Mucosa of gallbladder (tissue), 1 donor: Measurements from ENCODE around the gene GNG2. TPM values are rescaled to one million over a fixed set of nuclear protein-coding genes. Genes with fewer than 3 reads are reported as not detected.

Experiments
- DNase-seq: peaks from one replicate; pipeline ENCODE4 v3.0.0-alpha.2; 2020; ENCODE audit warnings: low spot score
- total RNA-seq: library from RNA; stranded (reverse); gene quantifications from one replicate; pipeline ENCODE4 v1.2.1, GENCODE V29; 2021
- donor health status: DM: no; HTN: no; CAD: no.

The GNG2 gene
- 14.2 TPM for total RNA-seq

DNA sequence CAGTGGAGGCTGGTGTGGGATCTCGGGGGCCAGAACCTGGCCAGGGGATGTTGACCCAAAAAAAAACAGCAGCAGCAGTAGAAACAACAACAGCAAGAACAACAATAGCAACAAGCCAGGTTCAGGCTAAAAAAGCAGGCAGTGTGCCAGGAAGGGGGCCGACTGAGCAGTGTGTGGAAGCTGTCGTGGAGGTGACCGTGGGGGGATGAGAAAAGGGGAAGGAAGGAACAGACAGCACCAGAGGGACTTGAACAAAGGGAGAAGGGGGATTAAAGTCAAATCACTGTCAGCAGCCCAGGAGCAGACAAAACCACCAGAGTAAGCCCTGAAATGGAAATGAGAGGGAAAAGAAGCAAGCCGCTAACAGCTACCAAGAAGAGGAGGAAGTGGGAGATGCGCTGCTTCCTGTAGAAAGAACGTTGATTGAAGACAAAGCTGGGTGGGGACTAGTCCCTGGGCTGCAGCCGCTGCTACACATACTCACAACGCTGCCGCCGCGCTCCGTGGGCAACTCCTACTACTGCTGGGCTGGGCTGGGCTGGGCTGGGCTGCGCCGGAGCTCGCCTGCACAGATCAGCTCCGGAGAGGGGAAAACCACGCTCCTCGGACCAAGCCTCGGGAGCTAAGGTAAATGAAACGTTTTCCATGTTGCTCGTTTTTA lies at the start of gene GNG2:
TSS of gene GNG2 (plus strand) at position 449 of the 661 bp plus-strand sequence. CDS start 90,067 bp downstream, outside the sequence.
- DNase-seq = peak; percentile 76

DNA sequence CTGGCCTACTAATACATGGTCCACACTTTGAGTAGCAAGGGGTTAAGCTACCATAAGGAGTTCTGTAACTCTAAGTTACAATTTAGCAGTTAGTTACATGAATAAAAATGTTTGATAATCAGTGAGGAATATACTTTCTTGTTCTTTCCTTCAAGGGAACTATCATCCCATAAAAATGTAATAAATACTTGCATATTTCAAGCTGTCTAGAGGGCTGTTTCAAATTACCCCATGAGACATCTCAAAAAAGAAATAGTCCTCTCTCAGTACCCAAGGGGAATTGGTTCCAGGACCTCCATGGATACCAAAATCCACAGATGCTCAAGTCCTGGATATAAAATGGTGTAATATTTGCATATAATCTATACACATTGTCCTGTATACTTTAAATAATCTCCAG lies 48.7 kb upstream of the GNG2 start:
- DNase-seq = no peak

DNA sequence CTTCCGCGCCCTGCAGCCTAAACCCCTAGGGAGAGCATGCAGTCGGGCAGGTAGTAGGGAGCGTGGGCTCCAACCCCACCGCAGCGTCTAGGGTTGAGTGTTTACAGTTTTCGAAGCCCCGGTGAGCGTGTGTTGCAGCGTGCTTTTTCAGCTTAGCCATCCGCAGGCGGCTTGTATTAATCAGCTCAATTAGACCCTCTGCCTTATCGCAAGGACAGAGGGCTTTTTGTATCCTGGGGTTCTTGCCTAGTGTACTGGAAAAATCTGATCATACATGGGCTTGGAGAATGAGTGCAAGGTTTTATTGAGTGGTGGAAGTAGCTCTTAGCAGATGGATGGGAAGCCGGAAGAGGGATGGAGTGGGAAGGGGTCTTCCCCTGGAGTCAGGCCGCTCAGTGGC lies 44.4 kb upstream of the GNG2 start:
- DNase-seq = no peak

DNA sequence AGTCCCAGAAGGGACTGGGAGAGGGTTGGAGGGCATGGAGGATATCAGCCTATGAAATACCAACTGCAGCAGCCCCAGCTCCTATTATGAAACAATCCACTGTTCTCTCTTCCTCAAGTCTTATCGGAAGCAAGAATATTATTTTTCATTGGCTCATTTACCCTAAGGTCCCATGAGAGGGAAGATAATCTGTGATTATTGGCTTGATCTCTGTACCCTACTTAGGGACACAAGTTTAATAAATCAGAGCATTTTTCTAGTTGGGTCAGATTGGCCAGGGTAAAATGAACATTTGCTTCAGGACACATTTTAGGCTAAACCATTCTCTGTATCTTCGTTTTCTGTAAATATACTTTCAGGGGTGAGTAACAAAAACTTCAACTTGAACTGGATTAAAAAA lies 43.1 kb upstream of the GNG2 start:
- no peak for DNase-seq

DNA sequence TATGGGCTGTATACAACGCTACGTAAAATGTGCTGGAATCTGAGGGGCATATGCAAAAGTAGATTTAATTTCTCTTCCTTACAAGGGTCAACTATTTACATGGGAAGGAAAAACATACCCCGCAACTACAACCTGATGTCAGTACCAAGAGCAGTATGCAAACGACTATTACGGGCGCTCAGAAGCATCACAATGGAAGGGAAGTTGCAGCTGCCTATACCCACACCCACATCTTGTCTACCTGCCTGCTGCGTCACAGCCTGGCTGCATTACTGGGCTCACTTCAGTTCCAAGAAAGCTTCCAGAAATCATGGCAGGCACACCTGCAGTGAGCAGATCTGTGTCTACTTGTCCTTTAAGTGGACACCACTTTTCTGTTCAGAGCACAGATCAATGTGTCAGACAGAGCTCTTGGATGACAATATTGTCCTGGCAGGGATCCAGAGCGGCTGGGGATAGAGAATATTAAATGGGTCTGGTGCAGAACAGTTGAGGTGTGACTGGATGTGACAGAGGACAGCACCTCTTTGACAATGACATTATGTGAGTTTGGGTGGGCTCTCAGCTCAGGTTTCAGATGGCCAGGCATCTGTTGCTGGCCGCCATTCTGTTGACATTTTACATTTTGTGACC lies 41.5 kb upstream of the GNG2 start:
- DNase-seq = no peak

DNA sequence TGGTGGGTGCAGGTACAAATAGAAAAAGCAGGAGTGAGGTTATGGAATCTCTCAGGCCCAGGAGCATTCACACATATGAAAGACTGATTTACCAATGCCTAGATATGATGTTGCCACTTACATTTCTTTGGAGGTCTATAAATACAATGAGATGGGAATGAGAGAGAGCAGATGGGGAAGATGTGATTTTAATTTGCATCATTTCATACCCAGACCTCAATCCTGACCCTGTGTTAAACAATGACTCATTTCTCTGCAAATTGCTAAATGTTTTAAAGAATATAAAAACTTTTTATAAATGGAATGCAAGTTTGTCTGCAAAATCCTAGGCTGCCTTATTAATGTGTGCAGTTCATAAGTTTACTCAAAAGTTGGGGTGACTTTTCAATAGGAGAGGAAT lies 38.6 kb upstream of the GNG2 start:
- no peak for DNase-seq

DNA sequence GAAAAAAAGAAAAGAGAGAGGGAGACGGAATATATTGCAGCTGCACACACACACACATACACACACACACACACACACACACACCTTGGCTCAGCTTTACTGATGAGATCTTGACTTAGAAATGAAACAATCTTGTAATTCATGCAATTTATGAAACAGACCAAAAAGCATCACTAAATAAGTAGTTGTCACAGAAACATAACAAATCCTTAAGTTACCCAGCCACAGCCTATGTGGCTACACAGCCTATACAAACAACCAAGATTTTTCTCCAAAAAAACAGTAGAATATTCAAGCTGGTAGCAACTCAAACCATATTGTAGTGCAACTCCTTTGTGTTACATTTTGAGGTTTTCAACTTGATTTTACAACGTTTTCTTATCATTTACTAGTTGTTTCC lies 37.9 kb upstream of the GNG2 start:
- DNase-seq = no peak

DNA sequence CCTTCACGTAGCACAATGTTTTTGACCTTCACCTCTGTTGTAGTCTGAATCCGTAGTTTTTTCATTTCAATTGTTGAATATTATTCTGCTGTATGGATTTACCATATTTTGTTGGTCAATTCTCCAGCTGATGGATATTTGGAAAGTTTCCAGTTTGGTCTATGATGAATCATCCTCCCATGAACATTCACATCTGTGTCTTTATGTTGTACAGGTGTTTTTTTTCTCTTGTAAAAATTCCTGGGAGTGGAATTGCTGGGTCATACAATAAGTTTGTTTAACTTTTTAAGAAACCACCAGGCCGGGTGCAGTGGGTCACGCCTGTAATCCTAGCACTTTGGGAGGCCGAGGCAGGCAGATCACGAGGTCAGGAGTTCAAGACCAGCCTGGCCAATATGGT lies 36.7 kb upstream of the GNG2 start:
- no peak for DNase-seq

DNA sequence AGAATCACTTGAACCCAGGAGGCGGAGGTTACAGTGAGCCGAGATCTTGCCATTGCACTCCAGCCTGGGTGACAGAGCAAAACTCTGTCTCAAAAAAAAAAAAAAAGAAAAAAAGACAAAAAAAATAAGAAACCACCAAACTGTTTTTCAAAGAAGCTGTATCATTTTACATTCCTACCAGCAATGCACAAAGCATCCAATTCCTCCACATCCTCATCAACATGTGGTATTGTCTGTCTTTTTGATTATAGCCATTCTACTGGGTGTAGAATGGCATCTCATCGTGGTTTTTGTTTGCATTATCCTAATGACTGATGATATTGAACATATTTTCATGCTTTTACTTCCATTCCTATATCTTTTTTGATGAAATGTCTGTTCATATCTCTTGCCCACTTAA lies 36.2 kb upstream of the GNG2 start:
- DNase-seq = no peak

DNA sequence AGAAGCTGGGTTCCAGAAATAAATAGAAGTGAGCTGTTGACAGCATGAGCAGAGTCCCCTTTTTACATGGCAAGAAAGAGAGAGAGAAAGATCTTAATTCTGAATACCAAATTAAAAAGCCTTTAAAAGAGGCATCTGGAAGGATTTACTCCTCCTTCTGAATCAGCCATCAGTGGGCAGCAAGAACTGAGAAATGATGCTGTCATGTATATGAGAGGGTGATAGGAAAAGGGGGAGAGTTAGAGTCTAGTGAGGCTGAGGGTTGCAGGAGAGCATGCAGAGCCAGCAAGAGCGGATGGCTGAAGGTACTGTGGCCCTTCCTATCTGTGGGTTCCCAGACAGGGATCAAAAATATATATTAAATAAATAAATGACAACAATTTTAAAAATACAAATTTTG lies 34.5 kb upstream of the GNG2 start:
- DNase-seq = no peak

DNA sequence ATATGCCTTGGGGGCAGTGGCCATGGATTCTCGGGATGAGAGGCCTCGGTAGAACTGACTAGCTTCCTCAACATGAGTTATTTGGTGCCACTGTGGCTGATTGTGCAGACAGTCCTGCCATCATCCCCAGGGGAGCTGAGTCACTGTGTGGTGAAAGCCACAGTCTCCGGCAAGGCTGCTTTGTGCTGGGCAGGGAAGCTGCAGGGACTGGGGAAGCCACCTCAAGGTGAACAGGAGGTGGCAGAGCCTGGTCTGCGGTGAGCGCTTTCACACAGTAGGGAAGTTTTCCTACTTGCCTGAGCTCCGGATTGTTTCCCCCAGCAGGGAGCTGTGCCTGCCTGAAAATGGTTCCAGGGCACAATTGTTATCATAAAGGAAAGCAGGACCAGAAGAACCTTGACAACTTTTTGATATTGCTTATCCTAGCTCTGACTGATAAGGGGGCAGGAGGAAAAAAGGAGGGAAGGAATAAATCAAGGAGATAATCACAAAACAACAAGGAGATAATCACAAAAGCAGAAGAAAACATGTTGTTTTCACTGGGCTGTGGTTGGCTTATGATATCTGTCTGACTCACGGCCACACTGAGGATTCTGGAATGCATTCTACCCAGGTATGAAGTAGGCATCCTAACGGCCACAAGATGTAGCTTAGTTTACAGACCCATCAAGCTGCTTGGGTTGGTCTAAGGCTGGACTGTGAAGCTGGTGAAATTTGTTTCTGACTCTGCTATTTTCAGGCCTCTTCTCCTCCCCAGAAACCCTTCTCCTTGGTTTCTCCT lies 32.2 kb upstream of the GNG2 start:
- DNase-seq = no peak

DNA sequence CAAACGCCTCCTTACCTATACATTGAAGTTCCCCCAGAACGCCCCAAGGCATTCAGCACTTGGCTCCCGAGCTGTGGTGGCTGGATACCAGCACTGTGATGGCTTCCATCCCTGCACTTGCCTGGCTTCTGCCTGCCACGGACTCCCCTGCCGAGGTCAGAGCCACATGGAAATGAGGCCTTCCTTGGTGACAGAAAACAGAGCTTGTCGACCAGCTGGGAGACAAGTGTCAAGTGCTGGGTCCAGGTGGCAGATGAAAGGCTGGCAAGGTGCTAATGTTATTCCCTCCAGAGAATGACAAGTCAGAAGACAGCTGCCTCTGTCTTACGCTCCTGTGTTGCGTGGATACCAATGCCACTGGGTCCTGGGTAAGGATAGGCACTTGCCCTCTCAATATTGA lies 26.2 kb upstream of the GNG2 start:
- DNase-seq = no peak

DNA sequence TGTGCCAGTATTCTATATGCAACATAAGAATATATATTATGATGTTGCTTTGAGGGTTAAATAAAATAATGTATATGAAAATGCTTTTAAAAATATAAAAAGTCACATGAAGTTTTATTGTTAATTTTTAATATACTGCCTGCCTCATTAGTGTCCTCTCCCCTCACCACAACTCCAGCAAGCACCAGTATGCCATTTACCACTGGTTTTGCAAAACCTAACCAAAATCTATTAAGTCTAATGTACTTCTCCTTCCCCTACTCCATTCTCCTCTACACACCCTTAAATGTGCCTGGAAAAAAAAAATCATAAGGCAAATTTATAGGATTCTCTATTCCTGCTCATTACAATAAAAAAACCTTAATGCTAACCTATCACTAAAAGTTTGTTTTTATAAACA lies 24.0 kb upstream of the GNG2 start:
- no peak for DNase-seq

DNA sequence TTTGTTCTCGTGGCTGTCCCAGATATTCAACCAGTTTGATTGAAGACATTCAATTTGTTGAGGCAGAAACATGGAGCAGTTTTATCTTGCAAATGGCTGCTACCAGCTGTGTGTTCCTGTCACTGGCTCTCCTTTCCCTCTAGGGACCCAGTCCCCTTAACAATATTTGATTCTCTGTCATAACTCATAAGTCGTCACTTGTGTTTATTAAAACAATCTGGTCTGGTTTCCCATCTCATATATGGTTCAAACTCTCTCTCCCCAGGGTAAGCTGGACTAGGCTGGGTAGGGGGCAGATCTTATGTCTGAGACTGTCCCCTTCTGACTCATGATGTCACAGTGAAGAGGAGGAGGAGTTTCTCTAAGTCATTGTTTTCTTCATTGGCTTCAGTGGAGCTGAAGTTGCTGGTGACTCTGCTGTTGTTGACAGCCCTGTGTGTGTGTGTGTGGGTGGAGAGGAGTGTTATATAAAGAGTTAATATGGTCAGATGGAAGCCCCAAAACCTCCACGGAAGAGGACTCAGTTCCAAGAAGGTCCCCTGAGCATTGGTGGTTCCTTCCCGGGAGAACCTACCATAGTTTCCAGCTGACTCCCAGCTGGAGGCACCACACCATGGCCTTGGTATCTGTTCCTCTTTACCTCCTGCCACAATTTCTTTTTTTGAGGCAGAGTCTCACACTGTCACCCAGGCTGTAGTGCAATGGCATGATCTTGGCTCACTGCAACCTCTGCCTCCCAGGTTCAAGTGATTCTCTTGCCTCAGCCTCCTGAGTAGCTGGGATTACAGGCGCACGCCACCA lies 16.1 kb upstream of the GNG2 start:
- no peak for DNase-seq

DNA sequence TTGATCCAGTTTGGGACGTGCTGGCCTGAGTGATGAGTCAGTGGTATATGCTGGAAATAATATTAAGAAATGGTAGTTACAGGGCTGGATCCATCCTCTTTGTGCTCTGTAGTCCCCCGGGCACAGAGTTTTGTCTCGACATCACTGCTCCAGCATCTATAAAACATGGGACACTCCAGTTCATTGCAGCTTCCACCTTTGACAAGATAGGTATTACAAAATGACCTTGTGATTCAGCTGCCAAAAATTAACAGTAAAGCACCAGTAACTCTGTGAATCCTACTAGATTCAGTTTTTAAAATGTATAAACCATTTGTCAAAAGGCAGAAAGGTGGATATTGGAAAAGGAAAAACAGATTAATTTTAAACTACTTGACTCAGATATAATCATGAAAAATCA lies 14.6 kb upstream of the GNG2 start:
- no peak for DNase-seq

DNA sequence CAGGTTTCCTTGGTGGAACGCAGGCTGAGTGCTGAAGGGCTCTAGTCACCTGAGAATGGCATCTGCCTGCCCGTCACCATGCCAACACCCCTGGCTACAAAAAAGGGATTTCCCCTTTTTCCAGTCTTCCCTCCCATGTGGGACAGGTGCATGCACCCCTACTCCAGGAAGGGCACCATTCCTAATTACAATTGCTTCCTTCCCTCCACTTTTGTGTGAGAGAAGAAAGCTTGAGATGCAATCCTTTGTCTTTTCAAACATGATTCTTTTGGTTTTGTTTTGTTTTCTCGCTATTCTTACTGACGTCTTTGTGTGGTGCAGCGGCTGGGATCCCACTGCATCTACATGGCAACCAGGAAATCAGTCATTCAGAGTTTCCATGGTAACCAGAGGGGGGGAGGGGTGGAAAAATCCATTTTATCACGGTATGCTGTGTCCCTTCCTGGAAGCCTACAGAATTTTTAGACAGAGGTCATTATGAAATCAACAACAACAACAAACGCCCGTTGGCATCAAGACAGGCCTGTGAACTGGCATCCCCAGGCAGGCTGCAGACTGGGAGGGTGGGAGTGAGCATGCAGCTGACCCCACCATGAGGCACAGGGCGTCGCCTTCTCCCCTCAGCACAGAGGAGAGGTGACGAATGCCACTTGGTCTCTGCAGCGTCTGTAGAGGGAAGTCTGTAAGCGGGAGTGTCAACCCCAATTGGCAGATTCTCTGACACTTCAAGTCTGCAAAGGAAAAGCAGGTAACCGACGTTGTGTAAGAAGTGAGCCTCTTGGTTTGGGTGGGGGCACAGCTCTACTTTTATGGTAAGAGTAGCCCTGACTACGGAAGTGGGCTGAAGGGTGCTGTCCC lies 13.6 kb upstream of the GNG2 start:
- peak; percentile 67 for DNase-seq

DNA sequence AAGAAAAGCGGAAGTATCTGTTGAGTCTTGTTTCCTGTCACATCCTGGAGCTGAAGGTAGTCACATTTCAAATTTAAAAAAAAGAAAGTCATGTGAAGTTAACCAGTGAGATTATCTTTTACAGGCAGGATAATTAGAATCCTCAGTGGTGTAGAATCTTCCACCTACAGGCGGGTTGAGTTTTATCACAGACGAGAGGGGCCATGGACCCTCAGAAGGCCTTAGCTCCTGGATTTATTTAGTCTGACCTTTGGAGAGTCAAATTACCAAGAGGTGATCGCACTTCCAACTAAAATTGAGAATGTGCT lies 13.0 kb upstream of the GNG2 start:
- DNase-seq = no peak

DNA sequence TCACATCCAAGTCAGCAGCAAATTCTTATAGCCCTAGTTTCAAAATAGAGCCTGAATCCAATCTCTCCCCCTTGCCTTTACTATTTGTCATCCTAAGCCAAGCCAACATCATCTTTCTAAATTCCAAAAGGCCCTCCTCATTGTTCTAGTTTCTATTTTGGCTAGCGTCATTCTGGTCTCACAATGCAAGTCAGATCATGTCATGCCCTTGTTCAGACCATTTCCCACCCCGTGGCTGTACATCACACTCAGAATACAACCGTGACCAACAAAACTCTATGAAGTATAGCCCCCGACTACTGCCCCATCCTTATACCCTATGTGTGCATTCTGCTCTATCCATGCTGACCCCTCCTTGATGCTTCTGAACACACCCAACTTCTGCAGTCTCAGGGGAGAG lies 12.3 kb upstream of the GNG2 start:
- no peak for DNase-seq

DNA sequence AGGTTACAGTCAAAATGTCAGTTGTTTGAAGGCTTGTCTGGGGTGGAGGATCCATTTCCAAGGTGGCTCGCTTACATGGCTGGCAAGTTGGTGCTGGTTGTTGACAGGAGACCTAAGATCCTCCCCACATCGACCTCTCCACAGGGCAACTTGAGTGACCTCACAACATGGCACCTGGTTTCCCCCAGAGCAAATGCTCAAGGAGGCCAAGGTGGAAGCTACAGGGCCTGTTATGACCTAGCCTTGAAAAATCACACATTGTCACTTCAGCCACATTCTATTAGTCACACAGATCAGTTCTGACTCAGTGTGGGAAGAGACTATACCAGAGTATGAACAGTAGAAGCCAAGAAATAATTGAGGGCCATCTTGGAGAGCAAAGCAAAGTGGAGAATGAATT lies 11.3 kb upstream of the GNG2 start:
- no peak for DNase-seq

DNA sequence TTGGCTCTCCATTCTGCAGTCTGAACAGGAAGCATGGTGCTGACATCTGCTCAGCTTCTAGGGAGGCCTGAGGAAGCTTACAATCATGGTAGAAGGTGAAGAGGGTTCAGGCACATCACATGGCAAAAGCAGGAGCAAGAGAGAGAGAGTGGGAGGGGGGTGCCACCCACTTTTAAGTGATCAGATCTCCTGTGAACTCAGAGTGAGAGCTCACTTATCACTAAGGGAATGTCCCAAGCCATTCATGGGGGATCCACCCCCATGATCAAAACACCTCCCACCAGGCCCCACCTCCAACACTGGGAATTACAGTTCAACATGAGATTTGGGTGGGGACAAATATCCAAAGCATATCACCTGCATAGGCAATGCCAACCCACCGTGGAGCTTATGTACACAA lies 9.8 kb upstream of the GNG2 start:
- no peak for DNase-seq

DNA sequence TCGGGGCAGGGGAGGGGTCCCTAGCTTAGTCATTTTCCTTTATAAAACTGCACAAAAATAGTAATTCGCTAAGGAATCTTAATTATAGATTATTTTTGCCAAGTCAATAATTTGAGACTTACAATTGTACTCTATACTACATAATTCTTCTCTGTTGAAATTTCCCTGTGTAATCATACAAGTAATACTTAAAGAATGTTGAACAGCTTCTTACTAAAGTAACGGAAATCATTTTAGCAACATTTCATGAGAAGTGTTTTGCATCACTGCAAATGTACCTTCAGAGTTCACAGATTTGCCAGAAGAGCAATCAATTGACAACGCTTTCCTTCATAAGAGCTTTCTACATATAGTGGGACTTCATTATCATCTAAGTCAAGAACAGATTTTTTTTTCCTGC lies 7.9 kb upstream of the GNG2 start:
- no peak for DNase-seq

DNA sequence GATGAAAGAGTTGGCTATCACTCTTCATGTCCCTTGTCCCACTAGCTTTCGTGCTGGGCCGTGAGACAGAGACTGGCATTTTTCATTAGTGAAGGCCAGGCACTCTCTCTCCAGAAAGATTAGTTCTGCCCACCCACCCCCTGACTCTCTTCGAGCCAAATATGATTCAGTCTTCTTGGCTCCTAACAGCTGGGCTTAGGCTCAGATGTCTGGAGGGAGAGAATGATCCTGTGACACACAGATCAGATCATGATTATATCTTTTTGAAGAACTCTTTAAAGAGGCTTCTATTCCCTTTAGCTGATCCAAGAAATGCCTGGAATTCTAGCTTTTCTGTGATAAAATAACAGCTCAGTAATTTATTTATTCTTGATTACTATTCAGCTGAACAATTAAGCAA lies 5.2 kb upstream of the GNG2 start:
- no peak for DNase-seq
